NCI-H1417 treated with DMSO at 0.1 percent for 48 hours (cell line): ENCODE results near the gene UBTD1.
"Not testable (repeated sequence)": the region's sequence is repeated elsewhere in the genome, so short reads cannot be mapped to it uniquely, and the experiment has no call there.

ENCODE experiments used
- DNase-seq: peaks from one replicate; lab custom pipeline; 2025; lab: John Stamatoyannopoulos, UW

UBTD1 gene

GRCh38 chr10:97498841-97499560 lies at the start of gene UBTD1:
UBTD1 (plus strand) TSS chr10:97498924; CDS start chr10:97499204, 280 bp downstream.
- no peak for DNase-seq

GRCh38 chr10:97450828-97451227 lies 47.9 kb upstream of the UBTD1 start:
- no peak for DNase-seq

GRCh38 chr10:97451605-97452004 lies 47.1 kb upstream of the UBTD1 start:
- no peak for DNase-seq

- no peak for DNase-seq
These were observed 46.4 kb upstream of the UBTD1 start for GRCh38 chr10:97452352-97452751.

GRCh38 chr10:97454330-97455036 lies 44.2 kb upstream of the UBTD1 start:
- no peak for DNase-seq

- no peak for DNase-seq
These were observed 42.6 kb upstream of the UBTD1 start for GRCh38 chr10:97456034-97456685.

GRCh38 chr10:97456686-97457065 lies 42.0 kb upstream of the UBTD1 start:
- no peak for DNase-seq

- no peak for DNase-seq
These were observed 39.6 kb upstream of the UBTD1 start for GRCh38 chr10:97459111-97459510.

GRCh38 chr10:97459933-97460332 lies 38.8 kb upstream of the UBTD1 start:
- no peak for DNase-seq

- no peak for DNase-seq
These were observed 36.4 kb upstream of the UBTD1 start for GRCh38 chr10:97462309-97462708.

- DNase-seq = no peak
These were observed 35.2 kb upstream of the UBTD1 start for GRCh38 chr10:97463363-97464132.

- DNase-seq = no peak
These were observed 34.5 kb upstream of the UBTD1 start for GRCh38 chr10:97464226-97464625.

- no peak for DNase-seq
These were observed 32.7 kb upstream of the UBTD1 start for GRCh38 chr10:97465982-97466381.

- DNase-seq = no peak
These were observed 32.0 kb upstream of the UBTD1 start for GRCh38 chr10:97466755-97467154.

- no peak for DNase-seq
These were observed 30.6 kb upstream of the UBTD1 start for GRCh38 chr10:97468162-97468561.

GRCh38 chr10:97468781-97469180 lies 29.9 kb upstream of the UBTD1 start:
- not testable (repeated sequence) for DNase-seq

GRCh38 chr10:97474918-97475317 lies 23.8 kb upstream of the UBTD1 start:
- no peak for DNase-seq

- DNase-seq = no peak
These were observed 22.7 kb upstream of the UBTD1 start for GRCh38 chr10:97475936-97476594.

GRCh38 chr10:97479410-97479809 lies 19.3 kb upstream of the UBTD1 start:
- not testable (repeated sequence) for DNase-seq

- DNase-seq = no peak
These were observed 18.8 kb upstream of the UBTD1 start for GRCh38 chr10:97479939-97480338.

- no peak for DNase-seq
These were observed 17.7 kb upstream of the UBTD1 start for GRCh38 chr10:97481071-97481470.

GRCh38 chr10:97482381-97482780 lies 16.3 kb upstream of the UBTD1 start:
- no peak for DNase-seq
